Frontal cortex (tissue), 4 donors: ENCODE data around the gene DNAH7. TPM values are rescaled to one million over a fixed set of nuclear protein-coding genes. Genes with fewer than 3 reads are reported as not detected.
A peak's percentile ranks its signal among the peaks of the same experiment; 100 is the strongest.

Experiments
- DNase-seq, 2 donors: peaks; one replicate each; pipeline ENCODE4 v3.0.0; 2012; ENCODE audit warnings: low spot score in 2 of 2
- FAIRE-seq: peaks from 2 replicates; lab custom pipeline; 2012; peaks lifted over from hg19 to GRCh38; lab: Jason Lieb, UNC
- total RNA-seq: library from RNA; depleted of rRNA; stranded (reverse); fragments of >200 nt; gene quantifications from one replicate; pipeline ENCODE4 v1.2.3, GENCODE V29; 2014
- donor health status: control.
- donor health status: control.
- donor health status: control.

DNAH7 gene
- total RNA-seq, 1 donor from 2014 or later = 11.4 TPM

DNA sequence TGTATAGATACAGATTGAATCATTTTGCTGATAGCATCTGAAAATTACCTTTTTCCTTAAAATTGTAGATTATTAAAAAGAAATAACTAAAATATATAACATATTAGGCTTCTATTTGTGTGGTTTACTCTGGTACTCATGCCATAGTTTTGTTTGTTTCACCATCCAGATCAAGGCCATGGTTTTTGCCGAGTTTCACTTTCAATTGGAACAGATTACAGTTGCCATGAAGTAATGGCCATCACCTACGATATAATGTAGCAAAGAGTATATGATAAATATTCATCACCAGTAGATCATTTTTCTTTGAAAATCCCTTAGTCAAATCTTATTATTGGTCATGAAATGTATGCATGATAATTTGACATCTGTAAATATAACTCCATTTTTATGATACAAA lies 11.9 kb upstream of the DNAH7 start:
- FAIRE-seq = no peak
- no peak for DNase-seq

DNA sequence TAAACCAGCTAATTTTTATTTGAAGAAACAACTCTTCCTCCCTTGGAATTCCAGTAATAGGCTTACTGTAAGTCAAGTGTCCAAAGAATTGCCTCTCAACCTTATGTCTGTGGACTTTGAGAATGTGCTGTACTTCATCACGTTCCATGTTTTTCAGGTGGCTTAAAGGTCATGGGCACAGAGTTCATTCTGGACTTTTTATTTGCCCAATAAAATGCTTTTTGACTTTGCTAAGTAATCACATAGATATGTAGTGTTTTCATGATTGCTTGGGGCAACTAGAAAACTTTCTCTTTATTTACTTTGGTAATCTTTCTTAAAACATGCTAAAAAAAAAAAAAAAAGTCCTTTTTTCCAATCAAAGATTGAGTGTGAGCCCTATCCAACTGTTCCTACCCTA lies 10.4 kb upstream of the DNAH7 start:
- FAIRE-seq (no peak), DNase-seq (no peak)

DNA sequence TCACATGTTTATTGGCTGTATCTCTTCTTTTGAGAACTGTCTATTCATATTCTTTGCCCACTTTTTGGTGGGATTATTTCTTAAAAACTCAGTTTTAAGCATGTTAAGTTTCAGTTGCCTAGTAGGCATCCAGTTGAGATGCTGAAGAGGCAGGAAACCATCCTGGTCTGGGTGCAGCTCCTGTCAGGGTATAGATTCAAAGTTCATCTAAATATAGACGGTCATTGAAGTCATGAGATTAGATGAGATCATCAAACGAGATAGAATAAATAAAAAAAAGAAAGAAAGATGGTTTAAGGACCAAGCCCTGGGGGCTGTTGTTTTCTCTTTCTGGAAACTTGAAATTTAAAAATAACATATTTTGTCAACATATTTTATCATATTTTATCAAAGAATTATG lies 9.2 kb upstream of the DNAH7 start:
- FAIRE-seq (no peak), DNase-seq (no peak)

DNA sequence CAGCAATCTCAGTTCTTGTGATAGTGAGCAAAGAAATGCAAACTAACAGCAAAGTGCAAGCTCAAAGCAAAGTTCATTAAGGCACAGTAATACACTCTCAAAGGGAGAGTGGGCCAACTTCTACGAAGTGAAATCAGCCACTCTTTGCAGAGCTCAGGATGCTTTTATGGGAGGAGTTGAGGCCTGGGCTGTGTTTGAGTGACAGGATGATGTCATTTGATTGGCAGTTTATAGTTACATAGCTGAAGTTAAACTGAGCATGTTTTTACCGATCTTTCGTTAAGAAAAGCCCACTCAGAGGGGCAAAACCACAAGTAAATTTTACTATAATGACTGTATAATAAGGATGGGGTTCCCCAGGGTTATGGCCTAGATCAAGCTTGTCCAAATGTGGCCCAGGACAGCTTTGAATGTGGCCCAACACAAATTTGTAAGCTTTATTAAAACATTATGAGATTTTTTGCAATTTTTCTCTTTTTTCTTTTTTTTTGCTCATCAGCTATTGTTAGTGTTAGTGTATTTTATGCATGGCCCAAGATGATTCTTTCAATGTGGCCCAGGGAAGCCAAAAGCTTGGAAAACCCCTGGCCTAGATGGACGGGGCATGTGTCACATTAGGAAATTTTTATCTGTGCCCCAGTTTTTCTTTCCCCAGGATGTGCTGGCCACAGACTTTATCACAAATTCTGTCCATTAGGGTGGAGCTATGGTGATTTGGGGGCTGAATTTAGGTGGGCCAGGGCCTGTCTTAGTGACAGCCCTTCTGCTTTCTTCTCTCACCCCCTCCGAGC lies 8.3 kb upstream of the DNAH7 start:
- DNase-seq = no peak
- no peak for FAIRE-seq

DNA sequence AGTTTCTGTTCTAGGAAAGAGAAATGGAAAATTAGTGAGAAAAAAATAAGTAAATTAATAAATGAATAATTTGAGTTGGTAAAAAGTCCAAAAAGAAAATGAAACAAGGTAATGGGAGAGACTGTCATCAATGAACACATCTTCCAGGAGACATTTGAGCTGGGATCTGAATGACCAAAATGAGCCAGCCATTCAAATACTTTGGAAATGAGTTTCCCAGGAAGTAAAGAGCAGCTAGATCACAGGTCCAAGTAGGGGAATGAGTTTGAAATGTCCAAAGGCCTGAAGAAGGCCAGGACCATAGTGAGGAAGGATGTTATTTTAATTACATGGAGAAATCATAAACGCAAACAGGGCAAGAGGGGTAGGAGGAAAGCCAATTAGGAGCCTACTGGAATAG lies 6.6 kb upstream of the DNAH7 start:
- DNase-seq (no peak), FAIRE-seq (no peak)

DNA sequence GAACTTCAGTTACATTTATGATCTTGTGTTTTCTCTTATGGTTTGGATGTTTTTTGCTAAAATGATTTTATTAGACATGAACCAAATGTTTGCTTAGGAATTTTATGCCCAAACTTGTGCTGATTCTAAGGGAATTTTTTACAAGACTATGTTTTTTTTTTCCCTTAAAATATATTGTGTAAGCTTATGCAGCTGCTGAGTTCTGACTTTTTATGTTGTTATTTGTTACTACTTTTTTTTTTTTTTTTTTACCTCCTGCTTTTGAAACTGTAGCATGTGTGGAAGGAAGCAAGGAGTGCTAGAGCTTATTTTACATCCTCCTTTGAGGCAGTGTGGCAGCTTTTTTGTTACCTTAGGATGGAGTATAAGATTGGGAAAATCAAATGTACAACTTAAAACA lies 6.0 kb upstream of the DNAH7 start:
- no peak for DNase-seq
- no peak for FAIRE-seq

DNA sequence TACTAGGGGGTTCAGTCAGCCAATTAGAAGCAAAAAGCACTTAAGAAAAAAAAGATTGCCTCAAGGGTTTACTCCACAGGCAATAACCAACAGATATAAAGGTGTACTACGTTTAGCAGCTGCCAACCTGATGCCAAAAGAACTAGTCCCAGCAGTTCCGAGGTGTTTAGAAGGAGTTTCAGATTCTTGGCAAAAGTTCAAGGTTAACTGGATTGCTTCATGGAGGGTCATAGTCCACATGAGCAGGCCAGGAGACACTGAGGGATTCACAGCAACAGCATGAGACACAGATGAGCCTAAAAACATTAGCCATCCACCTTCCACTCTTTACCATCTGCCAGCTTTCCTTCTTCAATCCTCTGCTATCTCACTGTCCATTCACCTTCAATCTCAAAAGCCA lies 4.9 kb upstream of the DNAH7 start:
- no peak for DNase-seq
- FAIRE-seq = no peak

DNA sequence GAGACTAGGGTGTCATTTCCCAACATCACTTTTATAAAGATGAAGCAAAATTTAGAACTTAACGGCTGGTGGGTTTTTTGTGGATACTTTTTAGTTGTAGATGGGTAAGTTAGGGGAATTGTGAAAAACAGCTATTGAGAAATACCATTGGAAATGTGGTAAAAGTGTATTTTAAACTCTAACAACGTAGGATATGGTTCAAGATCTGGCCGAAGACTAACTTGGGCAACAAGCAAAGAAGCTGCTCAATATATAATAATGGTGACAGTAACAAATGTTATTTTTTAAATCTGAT lies 1.6 kb downstream of the DNAH7 start:
- no peak for FAIRE-seq
- no peak for DNase-seq

DNA sequence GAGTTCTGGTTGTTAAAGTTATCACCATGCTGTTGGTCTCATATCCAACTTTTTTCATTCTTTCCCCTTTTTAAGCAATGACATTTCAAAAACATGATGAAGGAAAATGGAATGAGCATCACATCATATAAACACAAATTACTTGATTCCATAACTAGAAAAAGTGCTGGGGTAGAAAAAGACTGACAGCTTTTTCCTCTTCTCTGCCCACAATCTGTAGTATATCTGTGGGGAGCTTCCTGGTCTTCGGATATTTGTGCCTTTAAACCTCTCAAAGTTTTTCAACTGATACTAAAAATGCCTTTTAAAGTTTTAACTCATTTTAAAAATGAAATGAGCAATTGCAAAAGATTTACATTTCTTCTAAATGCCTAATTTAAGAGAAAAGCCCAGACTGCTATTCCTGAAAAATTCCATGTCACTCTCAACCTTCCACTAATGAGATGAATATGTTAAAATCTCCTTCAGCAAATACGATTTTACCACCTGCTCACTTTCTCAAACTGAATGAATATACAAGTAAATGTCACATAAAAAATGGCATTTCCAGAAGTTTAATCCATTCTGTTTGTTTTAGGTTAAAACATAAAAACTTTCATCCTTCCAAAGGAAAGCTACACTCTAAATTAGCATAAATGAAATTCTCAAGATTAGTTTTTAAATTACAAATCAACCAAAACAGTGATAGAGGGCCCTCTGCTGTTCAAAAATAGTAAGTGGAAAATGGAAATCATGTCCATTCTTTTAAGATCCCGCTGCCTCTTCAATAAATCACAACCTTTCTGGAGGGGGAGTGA lies 2.1 kb downstream of the DNAH7 start:
- DNase-seq (peak in 1 of 2 donors; percentile 22), FAIRE-seq (no peak)

DNA sequence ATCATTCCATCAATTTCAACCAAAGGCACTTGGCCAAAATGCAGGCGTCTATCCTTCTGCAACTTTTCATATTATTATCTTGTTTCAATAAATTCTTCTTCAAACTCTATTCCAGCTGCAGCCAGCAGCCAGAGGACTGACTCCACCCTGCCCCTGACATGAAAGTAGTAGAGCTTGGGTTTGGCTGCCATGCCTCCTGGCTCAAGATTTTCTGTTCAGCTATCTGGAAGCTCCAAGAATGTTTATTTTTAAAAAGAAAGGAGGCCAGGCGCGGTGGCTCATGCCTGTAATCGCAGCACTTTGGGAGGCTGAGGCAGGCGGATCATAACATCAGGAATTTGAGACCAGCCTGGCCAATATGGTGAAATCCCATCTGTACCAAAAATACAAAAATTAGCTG lies 4.9 kb downstream of the DNAH7 start:
- FAIRE-seq = no peak
- DNase-seq = no peak

DNA sequence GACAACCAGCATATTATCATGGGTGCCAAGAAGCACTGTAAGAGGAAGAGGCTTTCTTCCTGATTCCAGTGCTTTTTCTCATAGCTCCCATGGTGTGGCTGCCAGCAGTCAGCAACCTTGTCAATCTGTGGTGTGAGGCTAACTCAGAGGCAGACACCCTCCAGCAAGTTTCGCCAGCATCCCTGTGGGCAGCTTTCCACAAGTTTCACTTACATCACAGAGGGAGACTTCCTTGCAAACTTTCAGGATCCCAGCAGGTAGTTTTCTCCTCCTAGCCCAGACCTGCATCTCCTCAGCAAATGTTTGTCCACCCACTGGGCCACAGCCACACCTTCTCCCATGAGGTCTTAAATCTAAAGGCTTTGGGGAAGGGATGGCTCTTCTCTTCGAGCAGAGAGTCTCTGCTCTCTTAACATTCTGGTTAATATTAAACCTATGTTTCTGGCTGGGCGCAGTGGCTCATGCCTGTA lies 9.1 kb downstream of the DNAH7 start:
- DNase-seq (no peak), FAIRE-seq (no peak)

DNA sequence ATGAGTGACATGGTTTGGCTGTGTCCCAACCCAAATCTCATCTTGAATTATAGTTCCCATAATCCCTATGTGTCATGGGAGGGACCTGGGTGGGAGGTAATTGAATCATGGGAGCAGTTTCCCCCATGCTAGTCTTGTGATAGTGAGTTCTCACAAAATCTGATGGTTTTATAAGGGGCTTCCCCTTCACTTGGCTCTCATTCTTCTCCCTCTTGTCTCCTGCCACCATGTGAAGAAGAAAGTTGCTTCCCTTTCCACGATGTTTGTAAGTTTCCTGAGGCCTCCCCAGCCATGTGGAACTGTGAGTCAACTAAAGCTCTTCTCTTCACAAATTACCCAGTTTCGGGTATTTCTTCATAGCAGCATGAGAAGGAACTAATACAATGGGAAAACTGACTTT lies 14.0 kb downstream of the DNAH7 start:
- FAIRE-seq (no peak), DNase-seq (no peak)

DNA sequence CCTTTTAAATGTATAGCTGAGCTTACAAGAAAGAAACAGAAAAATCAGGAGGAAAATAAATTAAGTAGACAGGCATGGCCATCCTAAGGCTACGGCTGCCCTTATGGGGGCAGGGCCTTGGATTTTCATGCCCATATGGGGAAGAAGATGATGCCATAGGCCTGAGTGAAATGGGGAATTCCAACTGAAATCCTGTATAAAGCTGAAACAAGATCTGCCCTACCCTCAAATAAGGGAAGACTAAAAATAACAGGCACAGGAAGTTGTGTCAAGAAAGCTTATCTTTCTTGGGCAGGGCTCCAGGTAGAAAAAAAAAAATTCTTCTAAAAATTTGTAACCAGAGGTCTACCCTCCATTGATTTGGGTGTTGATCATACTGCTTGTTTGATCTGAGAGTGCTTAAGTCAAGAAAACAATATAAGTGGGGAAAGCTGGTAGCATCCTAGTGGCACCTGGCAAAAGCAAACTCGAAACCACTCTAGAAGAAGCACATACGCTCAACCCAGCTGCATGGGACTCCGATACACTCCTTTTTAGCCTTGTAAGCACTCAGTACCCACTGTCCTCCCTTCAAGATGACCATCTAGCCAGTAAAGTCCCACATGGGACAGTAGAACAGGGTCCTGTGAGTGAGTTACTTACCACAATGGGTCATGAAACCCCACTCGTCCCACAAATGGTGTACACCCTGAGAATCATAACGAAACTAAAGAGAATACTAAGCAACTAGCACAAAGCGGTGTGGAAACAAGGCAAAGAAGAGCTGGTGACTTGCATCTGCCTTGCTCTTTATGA lies 22.3 kb downstream of the DNAH7 start:
- DNase-seq = no peak
- FAIRE-seq = no peak

DNA sequence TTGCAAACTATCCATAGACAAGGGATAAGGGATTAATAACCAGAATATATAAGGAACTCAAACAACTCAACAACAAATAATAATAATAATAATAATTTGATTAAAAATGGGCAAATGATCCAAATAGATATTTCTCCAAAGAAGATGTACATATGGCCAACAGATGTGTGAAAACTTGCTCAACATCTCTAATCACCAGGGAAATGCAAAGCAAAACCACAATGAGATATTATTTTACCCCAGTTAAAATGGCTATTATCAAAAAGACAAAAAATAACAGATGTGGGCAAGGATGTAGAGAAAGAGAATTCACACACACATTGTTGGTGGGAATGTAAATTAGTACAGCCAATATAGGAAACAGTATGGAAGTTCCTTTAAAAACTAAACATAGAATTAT lies 26.9 kb downstream of the DNAH7 start:
- no peak for DNase-seq
- FAIRE-seq = no peak

DNA sequence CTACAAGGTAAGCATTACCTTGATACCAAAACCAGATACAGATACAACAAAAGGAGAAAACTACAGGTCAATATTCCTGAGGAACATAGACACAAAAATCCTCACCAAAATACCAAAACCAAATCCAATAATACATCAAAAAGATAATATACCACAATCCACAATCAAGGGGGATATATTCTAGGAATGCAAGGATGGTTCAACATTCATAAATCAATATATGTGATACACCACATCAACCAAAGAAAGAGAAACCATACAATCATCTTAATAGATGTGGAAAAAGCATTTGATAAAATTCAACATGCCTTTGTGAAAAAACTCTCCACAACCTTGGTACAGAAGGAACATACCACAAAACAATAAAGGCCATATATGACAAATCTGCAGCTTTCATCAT lies 28.4 kb downstream of the DNAH7 start:
- no peak for DNase-seq
- no peak for FAIRE-seq

DNA sequence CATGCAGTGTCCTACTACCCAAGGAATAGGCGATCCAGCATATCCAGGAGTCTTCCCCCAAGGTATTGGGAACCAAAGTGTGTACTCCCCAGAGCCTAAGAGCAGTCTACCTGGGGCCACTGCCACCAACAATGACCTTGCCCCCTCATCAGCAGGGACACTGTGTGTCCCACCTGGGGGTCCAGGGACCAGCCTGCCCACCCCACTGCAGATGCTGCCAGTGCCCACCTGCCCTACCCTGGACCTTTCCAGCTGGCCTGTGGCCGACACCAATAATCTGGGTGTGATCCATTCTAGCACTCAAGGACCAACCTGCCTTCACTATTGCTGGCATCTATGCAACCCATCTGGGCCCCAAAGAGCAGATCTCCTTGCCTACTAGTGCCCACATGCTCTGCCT lies 32.2 kb downstream of the DNAH7 start:
- DNase-seq (no peak), FAIRE-seq (no peak)

DNA sequence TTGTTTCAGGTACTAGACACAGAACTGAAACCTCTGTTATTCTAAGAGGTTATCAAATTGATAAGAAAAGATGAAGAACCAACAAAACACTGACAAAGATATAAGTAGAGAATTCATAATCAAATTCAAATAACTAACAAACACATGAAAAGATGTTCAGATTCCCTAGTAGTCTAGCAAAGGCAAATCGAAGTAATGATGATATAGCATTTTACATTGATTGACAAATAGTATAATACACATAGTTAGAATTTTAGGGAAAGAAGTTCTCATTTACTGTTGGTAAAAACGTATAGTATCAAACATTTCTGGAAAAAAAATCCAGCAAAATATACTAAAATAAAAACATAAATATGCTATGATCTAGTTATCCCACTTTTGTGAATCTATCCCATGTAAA lies 50.6 kb downstream of the DNAH7 start:
- DNase-seq = no peak
- no peak for FAIRE-seq

DNA sequence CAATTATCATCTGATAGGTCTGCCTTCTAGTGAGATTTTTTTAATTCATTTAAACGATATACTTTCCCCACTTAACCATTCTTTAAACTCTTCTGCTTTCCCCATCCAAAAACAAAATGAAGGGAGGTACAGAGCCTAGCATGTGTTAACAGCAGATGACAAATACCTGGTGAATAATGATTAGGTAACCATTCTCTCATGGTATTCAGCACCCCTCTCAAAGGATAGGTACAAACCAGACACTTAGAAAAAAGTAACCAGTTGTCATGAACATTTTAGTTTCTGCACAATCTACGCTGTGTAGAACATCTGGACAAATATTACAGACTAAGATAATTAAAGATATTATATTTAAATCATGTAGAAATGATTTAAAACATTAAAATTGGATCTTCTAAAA lies 56.3 kb downstream of the DNAH7 start:
- DNase-seq (no peak), FAIRE-seq (no peak)

DNA sequence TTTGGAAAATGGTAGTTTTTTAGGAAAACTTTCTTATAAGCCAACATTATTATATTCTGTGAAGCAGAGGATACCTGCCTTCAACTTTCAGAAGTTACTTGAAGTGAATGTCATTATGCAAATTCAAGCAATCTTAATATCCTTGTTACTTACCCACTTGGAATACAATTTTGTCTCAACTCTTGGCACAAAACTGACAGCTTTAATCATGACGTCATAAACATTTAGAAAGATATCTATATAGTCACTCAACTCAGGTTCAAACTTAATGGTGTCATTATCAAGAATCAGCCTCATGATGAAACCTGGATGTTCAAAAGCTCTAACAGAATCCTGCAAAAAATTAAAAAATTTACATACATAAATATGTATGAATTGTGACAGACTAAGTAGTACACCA lies 68.1 kb downstream of the DNAH7 start:
- FAIRE-seq = no peak

DNA sequence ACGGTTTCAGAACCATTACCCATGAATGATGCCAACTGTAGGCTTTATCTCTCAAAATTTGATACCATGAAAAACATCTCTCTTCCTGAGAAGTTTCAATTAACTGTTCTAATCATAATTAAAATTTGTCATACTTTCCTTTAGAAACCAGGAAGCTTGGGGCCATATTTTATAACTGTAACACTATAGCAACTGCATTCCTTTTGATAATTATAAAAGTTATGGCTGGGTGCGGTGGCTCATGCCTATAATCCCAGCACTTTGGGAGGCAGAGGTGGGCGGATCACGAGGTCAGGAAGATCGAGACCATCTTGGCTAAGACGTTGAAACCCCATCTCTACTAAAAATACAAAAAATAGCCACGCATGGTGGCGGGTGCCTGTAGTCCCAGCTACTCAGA lies 70.6 kb downstream of the DNAH7 start:
- FAIRE-seq (no peak), DNase-seq (no peak)

More for the DNA sequence above, 68.1 kb downstream of the DNAH7 start:
- no peak for DNase-seq

DNA sequence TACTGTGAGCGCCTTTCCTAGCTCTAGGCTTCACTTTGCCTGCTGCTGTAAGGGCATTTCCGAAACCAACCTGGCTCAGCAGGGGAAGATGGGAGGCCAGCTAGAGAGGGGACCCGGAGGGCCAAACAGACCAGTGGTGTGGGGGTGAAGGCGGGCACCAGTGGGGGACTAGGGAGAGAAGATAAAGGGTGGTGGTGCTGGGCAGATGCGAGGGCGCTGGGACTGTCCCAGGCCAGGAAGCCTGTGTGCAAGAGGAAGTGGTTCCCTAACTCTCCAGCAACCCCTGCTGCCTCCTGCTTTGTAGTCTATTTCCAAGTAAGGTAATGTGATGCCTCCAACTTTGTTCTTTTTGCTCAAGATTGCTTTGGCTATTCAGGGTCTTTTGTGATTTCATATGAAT lies 73.1 kb downstream of the DNAH7 start:
- FAIRE-seq = no peak

More for the DNA sequence above, 73.1 kb downstream of the DNAH7 start:
- DNase-seq = no peak
